ELF-1 (cell line): Measurements from ENCODE around the gene AXIN2.
"Not testable (repeated sequence)": the region's sequence is repeated elsewhere in the genome, so short reads cannot be mapped to it uniquely, and the experiment has no call there.

Experiments
- DNase-seq: peaks from one replicate; pipeline ENCODE4 v3.0.0-alpha.2; 2016; ENCODE audit warnings: low read depth, low spot score

Gene AXIN2

DNA sequence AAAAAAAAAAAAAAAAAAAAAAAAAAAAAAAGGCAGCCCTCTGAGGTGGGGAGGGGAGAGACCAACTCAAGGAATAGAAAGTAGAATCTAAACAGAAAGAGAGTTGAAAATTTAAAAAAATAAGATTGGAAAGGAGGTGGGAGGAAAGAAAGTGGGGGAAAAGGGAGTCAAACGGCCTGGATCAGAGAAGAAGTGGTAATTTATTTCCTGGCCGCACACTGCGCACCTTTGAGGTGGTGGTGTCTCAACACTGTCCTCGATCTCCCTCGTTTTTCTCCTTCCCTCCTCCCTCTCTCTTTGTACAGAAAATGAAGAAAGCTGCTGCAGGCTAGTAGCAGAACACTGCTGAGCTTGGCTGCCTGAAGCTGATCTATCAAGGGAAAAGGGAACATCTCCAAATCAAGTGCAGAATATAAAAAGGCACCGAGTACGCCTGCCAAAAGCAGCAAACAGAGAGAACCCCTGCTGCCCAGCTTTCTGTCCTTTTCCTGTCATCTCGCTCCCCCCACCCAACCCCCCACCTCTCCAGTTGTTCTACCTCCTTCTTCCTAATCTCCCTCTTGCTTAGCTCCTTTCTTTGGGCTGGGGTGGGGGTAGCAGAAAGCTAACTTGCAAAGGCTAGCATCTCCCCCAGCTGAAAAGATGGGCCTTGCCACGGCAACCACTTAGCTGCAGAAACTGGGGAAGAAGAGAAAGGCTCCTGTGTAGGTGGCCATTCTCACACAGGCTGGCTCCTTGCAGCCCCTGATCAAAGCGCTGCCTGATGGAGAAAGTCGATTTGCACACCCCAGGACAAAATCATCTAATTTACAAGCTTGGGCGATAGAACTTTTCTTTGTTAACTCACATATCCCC, 22.5 kb downstream of the AXIN2 start:
- no peak for DNase-seq

DNA sequence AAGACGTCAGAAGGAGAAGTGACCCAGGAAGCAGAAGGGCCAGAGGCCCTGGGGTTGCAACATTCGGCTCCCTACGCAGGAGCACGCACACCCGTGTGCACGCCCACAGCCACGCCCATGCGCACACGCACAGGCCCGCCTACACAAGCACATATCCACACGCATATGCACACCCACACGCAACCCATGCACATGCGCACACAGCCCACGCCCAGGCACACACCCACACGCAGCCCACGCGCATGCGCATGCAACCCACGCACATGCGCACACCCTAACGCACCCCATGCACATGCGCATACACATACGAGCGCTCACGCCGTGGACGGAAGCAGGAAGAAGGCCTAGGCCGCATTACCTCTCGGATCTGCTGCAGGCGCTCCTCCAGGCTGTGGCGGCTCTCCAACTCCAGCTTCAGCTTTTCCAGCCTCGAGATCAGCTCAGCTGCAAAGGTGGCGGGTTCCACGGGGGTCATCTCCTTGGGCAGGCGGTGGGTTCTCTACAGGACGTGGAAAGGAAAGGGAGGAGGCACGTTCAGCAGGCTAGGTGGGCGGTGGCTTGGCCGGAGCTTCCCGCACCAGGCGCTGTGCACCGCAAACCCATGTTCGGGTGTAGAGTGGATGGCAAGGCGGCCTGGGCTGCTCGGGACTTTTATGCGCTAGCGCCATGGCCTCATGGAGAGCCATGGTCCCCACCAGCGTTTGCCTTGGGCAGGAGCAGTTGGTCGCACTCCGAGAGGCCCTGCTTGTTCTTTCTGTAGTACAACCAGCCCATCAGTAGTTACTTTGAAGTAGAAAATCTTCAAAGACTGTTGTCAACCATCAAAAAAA, 23.4 kb downstream of the AXIN2 start:
- DNase-seq = no peak

DNA sequence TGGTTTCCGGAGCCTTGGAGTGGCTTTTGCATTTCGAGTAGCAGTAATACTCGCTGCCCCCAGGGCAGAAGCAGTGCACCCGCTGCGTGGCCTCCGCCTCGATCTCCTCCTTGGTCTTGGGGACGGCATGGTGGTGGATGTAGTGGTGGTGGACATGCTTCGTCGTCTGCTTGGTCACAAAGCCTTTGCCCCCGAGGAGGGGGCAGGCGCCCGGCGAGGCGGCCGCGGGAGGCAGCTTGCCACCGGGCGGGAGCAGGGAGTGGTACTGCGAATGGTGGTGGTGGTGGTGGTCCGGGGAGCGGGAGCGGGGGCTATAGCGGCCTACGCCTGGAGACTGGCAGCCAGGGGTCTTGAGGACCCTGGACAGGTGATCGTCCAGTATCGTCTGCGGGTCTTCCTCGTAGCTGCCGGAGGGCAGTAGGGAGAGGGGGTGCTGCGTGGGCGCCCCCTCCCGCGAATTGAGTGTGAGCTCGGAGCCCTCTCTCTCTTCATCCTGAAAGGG, 24.1 kb downstream of the AXIN2 start:
- DNase-seq = no peak

DNA sequence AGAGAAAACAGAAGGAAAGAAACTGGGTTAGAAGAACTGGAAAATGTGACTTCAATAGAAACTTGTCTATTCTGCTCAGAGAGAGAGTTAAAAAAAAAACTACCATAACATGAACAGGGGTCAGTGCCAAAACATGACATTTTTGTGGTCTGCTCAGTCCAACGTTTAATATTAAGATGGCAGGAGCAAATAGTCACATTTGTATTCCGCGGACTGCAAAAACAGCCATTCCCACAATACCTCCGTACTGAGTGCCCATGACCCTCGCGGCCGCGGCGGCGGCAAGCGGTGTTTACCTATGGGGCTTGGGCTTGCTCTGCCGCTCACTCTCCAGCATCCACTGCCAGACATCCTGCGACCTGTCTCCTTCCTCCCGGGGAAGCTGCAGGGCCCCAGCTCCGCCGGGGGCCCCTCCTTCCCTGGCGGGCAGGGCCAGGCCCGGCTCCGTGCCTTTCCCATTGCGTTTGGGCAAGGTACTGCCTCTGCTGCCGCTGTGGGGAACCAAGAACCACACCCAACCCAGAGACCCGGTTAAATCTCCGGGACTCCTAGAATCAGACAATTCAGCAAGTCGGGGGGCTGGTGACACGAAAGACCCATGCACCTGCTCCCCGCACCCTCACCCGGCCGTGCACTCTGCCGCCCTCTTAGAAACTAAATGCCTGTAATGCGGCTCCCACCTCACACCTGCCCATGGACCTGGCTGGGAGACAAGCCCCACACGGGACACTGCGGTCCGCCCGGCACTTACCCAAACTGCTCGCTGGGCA, 24.7 kb downstream of the AXIN2 start:
- DNase-seq = no peak

GRCh38 chr17:65535777-65536572, 25.5 kb downstream of the AXIN2 start:
- no peak for DNase-seq

DNA sequence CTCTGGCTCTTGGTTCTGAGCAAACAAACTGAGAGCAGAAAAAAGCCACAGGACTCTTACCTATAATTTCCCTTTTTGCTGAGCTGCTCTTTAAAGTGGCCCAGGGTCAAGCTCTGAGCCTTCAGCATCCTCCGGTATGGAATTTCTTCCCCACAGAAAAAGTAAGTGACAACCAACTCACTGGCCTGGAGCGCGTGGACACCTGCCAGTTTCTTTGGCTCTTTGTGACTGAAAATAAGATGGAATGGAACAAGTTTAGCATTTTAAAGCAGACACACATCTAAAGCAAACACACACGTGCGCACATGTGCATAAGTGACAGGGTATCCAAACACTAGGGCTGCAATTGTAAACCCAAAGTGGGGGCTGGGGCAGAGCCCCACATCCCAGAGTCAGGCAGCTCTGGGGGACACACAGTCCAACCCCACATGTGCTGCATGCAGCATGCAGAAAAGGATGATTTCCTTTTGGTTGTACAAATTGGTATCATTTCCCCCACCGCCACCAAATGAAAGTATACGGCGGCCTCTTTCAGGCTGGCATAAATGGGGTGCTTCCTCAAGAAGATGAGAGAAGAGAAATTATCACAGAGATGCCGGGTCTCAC, 27.5 kb downstream of the AXIN2 start:
- DNase-seq = no peak

DNA sequence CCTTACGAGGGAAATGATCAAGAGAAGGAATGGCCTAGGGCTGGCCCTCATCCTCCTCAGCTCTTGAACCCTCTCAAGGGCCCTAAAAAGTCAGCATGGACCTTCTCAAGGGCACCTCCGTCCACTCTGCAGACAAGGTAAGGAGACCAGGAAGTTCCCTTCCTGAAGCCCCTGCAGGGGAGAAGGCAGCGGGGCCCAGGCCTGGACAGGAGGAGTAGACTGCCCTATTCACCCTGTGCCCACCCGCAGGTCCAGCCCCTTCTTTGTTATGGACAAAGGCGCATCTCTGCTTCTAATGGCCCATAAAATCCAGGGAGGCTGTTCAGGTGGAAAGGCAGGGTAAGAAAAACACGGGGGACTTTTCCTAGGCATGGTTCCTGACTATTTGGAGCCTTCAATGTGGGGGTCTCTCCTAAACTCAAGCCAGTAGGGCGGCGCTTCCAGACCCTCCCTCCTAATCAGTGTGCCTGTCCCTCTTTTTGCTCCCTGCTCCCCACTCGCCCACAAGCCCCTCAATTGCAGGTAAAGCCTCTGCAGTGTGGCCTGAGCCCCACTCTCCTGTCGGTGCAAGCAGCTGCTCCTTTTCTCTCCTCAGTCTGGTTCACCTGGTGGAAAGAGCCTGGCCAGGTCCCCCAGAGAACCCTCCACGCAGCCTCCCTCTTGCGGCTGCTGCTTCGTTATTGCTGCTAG, 28.2 kb downstream of the AXIN2 start:
- no peak for DNase-seq

- peak; percentile 50 for DNase-seq
These were observed 29.2 kb downstream of the AXIN2 start for GRCh38 chr17:65532101-65532890.

DNA sequence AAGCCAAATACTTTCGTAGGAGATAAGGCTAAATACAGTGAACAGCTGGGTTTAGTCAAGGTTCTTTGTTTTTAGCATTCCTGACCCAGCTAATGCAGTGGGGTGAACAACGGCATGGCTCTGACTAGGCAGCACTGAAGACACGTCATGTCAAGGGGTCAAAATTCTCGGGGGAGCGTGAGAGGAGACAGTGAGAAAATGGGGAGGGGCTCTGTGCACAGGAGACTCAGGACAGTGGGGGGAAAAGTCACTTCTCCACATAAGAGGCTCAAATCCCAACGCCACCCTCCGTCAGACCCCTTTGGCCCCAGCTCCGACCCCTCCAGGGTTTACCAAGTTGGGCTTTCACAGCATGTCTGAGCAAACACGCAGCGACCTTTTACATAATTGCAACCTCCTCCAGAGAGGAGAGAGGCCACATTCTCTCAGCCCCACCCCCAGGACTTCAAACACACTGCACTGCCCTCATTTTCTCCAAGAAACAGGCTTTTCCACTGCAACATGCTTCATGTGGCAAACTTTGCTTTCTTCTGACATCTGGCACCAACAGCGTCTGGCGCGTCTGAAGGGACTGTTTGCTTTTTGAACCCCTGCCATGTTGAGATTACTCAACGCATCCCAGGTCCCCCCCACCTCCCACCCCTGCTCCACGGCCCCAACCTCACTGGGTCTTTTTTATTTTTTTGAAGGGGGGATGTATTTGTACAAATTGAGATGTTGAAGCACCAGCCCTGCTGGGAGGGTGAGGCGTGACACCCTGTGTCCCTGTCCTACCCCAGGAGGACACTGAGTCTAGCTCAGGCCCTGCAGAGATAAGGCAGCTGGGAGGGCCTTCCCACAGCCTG, 30.0 kb downstream of the AXIN2 start:
- peak; percentile 93 for DNase-seq

DNA sequence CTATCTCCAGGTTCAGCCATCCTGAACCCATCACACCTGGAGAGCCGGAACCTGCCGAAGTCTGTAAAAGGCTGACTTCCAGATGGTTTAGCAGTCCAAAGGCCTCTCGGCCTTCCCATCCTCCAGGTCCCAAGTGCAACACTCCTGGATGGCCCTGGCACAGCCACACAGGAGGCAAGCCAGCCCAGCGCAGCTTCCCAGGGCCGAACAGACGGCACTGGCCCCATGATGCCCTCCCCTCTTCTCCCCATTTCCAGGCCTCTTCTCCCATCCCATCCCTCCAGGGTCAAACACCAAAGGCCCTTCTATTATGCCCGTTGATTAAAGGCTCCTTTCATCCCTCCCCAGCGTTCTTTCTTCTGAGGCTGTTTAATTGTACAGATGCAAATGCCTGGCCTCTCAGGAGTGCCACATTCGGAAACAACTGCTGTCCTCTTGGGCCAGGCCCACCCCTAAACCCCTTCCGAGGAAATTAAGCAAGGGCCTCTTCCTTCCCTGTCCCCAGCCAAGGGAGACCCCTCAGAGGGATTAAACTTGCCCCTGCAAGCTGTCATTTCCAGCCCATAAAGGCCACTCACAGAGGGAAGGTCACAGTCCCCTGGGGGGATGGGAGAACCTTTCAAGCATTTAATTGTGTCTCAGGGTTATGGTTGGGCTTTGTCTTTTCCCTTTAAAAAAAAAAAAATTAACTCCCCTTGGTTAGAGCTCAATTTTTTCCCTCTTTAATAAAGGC, 30.8 kb downstream of the AXIN2 start:
- DNase-seq = peak; percentile 75

- DNase-seq = peak; percentile 67
These were observed 31.5 kb downstream of the AXIN2 start for GRCh38 chr17:65529761-65530522.

DNA sequence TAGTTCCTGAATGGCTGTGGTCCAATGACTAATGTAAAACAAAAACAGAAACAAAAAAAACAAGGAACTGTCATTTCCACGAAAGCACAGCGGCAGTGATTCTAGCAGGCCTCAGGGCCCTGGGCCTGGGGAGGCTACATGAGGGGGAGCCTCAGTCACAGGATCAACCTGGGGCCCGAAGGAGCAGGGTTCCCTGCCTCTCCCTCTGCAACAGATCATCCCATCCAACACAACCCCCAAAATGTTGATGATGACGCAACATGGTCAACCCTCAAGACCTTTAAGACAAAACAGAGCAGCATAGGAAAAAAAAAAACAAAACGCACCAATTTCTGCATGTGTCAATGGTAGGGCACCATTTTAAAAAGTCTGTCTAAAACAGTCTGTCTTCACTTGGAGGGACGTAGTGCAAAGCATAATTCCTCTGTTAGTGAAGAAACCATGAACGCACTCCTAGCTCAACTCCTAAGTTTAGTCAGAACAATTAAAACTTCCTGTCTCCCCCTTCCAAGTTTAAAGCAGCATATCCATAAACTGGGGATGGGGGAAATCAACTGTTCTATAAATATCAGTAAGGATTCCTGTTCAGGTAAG, 32.3 kb downstream of the AXIN2 start:
- no peak for DNase-seq

DNA sequence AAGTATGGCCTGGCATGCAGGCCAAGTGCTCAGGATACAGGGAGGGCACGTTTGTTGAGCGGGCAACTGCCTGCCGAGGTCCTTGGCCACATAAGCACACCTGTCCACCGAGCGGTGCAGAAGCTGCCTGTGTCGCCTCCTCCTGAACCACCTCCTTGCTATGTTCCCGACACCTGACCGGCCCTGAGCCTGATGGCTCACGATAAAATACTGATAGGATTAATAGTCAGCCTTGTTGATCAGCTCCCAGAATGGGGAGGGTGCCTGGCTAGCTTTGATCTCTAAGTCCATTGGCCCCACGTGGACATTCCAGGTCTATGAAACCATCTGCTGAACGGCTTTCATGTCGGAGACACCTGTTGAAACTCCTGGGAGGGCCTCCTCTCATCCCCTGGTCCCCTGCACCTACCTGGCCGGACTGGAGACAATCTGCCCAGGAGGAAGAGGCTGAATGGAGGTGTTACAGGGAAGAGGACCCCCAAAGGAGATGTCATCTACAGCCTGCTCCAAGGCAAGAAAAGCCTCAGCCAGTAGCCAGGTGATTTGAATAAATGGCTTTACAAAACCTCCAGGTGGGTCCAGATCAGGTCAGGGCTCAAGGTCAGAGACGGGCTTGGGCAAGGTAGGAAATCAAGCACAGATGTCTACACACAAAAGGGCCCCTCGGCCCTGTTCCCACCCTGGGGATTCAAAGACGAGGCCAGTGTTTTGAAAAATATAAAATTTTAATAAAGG, 33.4 kb downstream of the AXIN2 start:
- DNase-seq = no peak

DNA sequence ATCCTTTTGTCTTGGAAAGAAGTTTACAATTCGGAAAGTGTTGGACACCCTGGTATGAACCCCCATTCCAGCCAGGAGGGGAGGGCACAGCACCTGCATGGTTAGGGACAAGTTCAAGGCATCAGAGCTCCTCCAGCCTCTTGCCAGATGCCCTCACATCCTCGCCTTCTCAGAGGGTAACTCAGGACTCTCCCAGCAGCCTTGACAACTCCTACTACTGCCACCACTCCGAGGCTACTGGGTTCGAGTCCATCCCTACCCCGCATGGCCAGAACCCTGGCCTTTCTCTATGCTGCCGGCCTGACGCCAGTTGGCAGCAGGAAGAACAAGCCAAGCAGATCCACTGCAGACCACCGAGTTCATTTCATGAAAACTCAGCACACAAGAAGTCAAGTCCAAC, 34.1 kb downstream of the AXIN2 start:
- DNase-seq = no peak

DNA sequence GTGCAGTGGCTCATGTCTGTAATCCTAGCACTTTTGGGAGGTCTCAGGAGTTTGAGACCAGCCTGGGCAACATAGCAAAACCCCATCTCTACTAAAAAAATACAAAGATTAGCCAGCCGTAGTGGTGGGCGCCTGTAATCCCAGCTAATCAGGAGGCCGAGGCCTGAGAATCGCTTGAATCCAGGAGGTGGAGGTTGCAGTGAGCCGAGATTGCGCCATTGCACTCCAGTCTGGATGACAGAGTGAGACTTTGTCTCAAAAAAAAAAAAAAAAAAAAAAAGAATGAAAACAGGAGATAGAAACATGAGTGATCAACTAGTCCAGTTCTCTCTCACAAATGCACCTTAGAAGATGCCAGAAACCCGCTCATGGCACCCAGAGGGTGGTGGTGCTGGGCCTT, 34.6 kb downstream of the AXIN2 start:
- not testable (repeated sequence) for DNase-seq
